Ovary (tissue), 9 donors: ENCODE measurements around the gene CGB1. TPM values are rescaled to one million over a fixed set of nuclear protein-coding genes. Genes with fewer than 3 reads are reported as not detected.
"Not testable (repeated sequence)": the region's sequence is repeated elsewhere in the genome, so short reads cannot be mapped to it uniquely, and the experiment has no call there.

ENCODE experiments used
- DNase-seq, 5 donors: peaks; one replicate each; pipeline ENCODE4 v3.0.0-alpha.2; 2019 to 2020
- H3K27ac ChIP-seq, 2 donors: fragments of 200-600 bp; one replicate each; pipeline versions ENCODE4 v1.5.1 to v1.8.0; 2019 to 2022
- H3K27me3 ChIP-seq: fragments of 200-600 bp; one replicate; pipeline ENCODE4 v1.8.0; 2022
- H3K36me3 ChIP-seq: fragments of 200-600 bp; sonication (generic); one replicate; pipeline ENCODE4 v1.5.1; 2019
- H3K4me1 ChIP-seq: one replicate; pipeline ENCODE4 v1.8.1; 2013; ENCODE audit warnings: mild to moderate bottlenecking, moderate library complexity; ENCODE audit not compliant: insufficient read depth
- H3K4me3 ChIP-seq: fragments of 200-600 bp; sonication (generic); one replicate; pipeline ENCODE4 v1.5.1; 2017
- H3K9me3 ChIP-seq, 2 donors: fragments of 200-600 bp in 1 of 2; sonication (generic) in 1 of 2; one replicate each; pipeline versions ENCODE4 v1.5.1 to v1.8.1; 2013 to 2019; ENCODE audit warnings: mild to moderate bottlenecking in 1 of 2, moderate library complexity in 1 of 2
- CTCF ChIP-seq, 3 donors: fragments of 450-650 bp in 2 of 3; fragments of 200-600 bp in 1 of 3; IDR thresholded peaks; one replicate each; pipeline versions ENCODE4 v1.5.1 to v1.8.0; 2016 to 2022; ENCODE audit warnings: antibody characterized with exemption in 3 of 3, mild to moderate bottlenecking in 1 of 3
- EP300 ChIP-seq: sonication (generic); formaldehyde crosslinking; IDR thresholded peaks from one replicate; pipeline ENCODE4 v1.6.1; 2017; ENCODE audit warnings: antibody characterized with exemption
- POLR2A ChIP-seq: fragments of 450-650 bp; IDR thresholded peaks from one replicate; pipeline ENCODE4 v1.6.1; 2017; ENCODE audit warnings: antibody characterized with exemption, mild to moderate bottlenecking, moderate library complexity
- WGBS, 3 donors: extraction: QIAGEN DNeasy Blood & Tissue Kit in 1 of 3; methylation state at CpG; one replicate each; pipeline versions ENCODE4 v1.1.5 to v1.1.7; 2013 to 2017; 5-methylcytosine and 5-hydroxymethylcytosine counted together
- intact Hi-C, 4 donors: fragments of 100-400 bp; cut with DNase I; formaldehyde crosslinking; loops; one replicate each; pipeline versions ENCODE4 v1.11.0 to v1.15.1; 2022 to 2023
- polyA plus RNA-seq, 2 donors: library from polyadenylated mRNA; stranded (reverse); fragments of 200-250 nt in 1 of 2; fragments of 350-450 nt in 1 of 2; fragmentation: Illumina TruSeq in 1 of 2; extraction: RNeasy Lipid Tissue Mini Kit (QIAGEN cat#74804) in 1 of 2; gene quantifications; one replicate each; pipeline ENCODE4 v1.2.3, GENCODE V29; 2013 to 2014
- total RNA-seq, 7 donors: library from RNA; depleted of rRNA in 2 of 7; stranded (reverse); fragments of >200 nt in 2 of 7; fragmentation: NEBNext Ultra II Directional in 3 of 7; extraction: Animal tissue kit (Norgen Biotek cat#: 25700) in 3 of 7; gene quantifications; one replicate each; pipeline versions ENCODE4 v1.1.0 to v1.2.4, GENCODE V29; 2016 to 2023
- donor health status: DM: no; HTN: no; CAD: no; lungs with moderate emphysema.
- donor health status: DM: no; HTN: no; CAD: no.
- donor health status: Bipolar disorder and iron deficiency.
- donor health status: DM: yes; HTN: yes; CAD: no.
- donor health status: DM: no; HTN: no; CAD: no.
- donor health status: DM: yes; HTN: yes; CAD: no.

Gene CGB1
- total and polyA plus RNA-seq, 9 donors, result not detected

- no peaks in the 10 kb centered on the region for H3K36me3 ChIP-seq
- WGBS, 3 donors, result 87 to 92% (median 90%) methylated on average over 9 of the region's 9 CpGs
- no peak overlapping the region for H3K4me3 ChIP-seq
- H3K27ac ChIP-seq, result no peak overlapping the region
- no peaks in the 10 kb centered on the region for H3K9me3 ChIP-seq
- no peak for TF ChIP-seq POLR2A
- peaks cover 7% of the 10 kb centered on the region for H3K4me1 ChIP-seq
- H3K27me3 ChIP-seq, result no peaks in the 10 kb centered on the region
- intact Hi-C loops, result no loop called here
- DNase-seq, result no peak
Measured at GRCh38 chr19:49022116-49022515, 14.6 kb downstream of the CGB1 start.

GRCh38 chr19:49020931-49021895 is 15.5 kb downstream of the CGB1 start:
- intact Hi-C loops, result no loop called here
- no peak for TF ChIP-seq POLR2A
- no peak for TF ChIP-seq CTCF (IDR thresholded peaks at IDR 0.05)
- TF ChIP-seq EP300, result no peak
- no peak overlapping the region for H3K27ac ChIP-seq
- no peaks in the 10 kb centered on the region for H3K9me3 ChIP-seq
- peaks cover 7% of the 10 kb centered on the region for H3K4me1 ChIP-seq
- H3K4me3 ChIP-seq, result no peak overlapping the region
- no peak for DNase-seq
- WGBS, 3 donors, result 27 to 33% (median 29%) methylated on average over 16 of the region's 16 CpGs
- H3K36me3 ChIP-seq, result no peaks in the 10 kb centered on the region
- H3K27me3 ChIP-seq, result no peaks in the 10 kb centered on the region

DNA sequence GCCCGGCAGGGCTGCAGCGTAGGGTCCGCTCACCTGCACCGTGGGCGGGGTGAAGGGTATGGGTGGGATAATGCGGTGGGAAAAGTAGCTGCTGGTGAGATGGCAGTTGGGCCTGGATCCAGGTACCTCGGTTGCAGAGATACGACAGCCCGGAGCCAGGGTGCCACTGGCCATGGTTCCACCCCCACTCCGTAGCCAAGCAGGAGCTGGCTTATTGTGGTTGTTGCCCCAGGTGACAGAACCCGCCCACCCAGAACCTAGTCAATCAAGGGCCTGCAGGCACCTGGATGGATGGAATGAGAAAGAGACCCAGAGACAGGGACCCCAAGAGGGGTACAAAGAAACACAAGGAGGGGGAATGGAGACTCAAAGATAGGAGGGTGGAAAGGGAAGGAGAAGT is 16.4 kb downstream of the CGB1 start:
- Histone ChIP-seq H3K27ac (no peak overlapping the region), H3K36me3 (no peaks in the 10 kb centered on the region), H3K4me3 (no peak overlapping the region), H3K27me3 (no peaks in the 10 kb centered on the region), H3K4me1 (peaks cover 7% of the 10 kb centered on the region), H3K9me3 (no peaks in the 10 kb centered on the region)
- WGBS, 3 donors, result 69 to 79% (median 73%) methylated on average over 11 of the region's 11 CpGs
- no peak for TF ChIP-seq CTCF (IDR thresholded peaks at IDR 0.05)
- TF ChIP-seq EP300, result no peak
- TF ChIP-seq POLR2A, result no peak
- intact Hi-C loops, result no loop called here
- DNase-seq, result no peak

DNA sequence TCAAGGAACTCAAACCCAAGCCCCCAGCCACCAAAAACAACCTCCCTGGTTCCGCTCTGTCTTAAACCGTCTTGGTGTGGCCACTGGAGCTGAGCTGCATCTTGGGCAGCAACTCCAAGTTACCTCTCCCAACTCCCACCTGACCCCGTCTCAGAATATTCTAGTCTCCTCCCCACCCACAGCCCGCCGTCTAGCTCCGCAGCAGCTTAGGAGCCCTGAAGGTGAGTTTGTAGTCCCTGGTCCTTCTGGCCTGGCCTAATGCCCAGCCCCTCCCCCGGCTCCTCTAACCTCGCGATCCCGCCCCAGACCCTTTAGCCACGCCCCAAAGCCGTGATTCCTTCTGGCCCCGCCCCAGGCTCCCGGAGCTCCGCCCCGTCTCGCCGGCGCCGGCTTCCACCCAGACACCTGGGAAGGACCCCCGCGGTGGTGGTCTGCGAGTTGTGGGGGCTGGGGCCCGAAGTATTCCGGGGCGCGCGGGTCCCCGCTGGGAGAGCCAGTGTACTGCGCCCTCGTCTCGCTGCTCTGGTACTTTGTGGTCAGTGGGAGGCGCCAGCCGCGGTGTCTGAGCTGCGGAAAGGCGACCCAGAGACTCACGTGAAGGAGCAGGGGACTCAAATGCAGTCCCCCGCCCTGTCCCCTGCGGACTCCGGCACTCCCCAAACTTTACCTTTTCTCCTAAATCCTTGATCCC is 17.3 kb downstream of the CGB1 start:
- no peak overlapping the region for H3K27ac ChIP-seq
- H3K27me3 ChIP-seq, result no peaks in the 10 kb centered on the region
- peak; percentile 39 to 75 (median 52) for DNase-seq
- peak overlapping the region; percentile 29 for H3K4me3 ChIP-seq
- WGBS, 3 donors, result 7 to 13% (median 8%) methylated on average over 30 to 41 of the region's 41 CpGs
- peaks cover 7% of the 10 kb centered on the region for H3K4me1 ChIP-seq
- H3K9me3 ChIP-seq, result no peaks in the 10 kb centered on the region
- TF ChIP-seq CTCF (IDR thresholded peaks at IDR 0.05) (no peak), POLR2A (no peak), EP300 (no peak)
- intact Hi-C loops, result no loop called here
- no peaks in the 10 kb centered on the region for H3K36me3 ChIP-seq

- 1 to 2% (median 1%) methylated on average over 49 to 50 of the region's 50 CpGs for WGBS, 3 donors
- DNase-seq, result peak in 4 of 5 donors; percentile 44 to 71 (median 50)
- H3K27ac ChIP-seq, H3K4me1 ChIP-seq, H3K27me3 ChIP-seq, intact Hi-C loops, H3K36me3 ChIP-seq, H3K9me3 ChIP-seq: not testable (repeated sequence)
- H3K4me3 ChIP-seq, result peak overlapping the region; percentile 29
Measured at GRCh38 chr19:49018388-49019241, 18.1 kb downstream of the CGB1 start.
